HepG2 (cell line): ENCODE data around the gene REEP6. TPM values are rescaled to one million over a fixed set of nuclear protein-coding genes. Genes with fewer than 3 reads are reported as not detected.
A peak's percentile ranks its signal among the peaks of the same experiment; 100 is the strongest.

Experiments
- ATAC-seq: fragments of 200-7000 bp; cut with Tn5 transposase; 3 replicates; pipeline ENCODE4 v1.9.1; 2020; ENCODE audit warnings: mild to moderate bottlenecking, moderate library complexity
- BruUV-seq: library from RNA; stranded (reverse); fragments of 400-500 nt; replicated peaks from 2 replicates; lab custom pipeline; 2021; lab: Mats Ljungman, UMichigan
- CTCF ChIA-PET: fragments of 300-600 bp; formaldehyde crosslinking; extraction: SDS; loops from one replicate; lab custom pipeline; 2021; ENCODE audit warnings: low total read pairs, inconsistent platforms, low intra/inter-chr PET ratio; lab: Yijun Ruan, JAX
- POLR2A ChIA-PET: fragments of 350-600 bp; sonication (Branson Sonifier 250); formaldehyde crosslinking; loops from one replicate; lab custom pipeline; 2020; ENCODE audit warnings: antibody characterized with exemption, inconsistent platforms; lab: Yijun Ruan, JAX
- DNase-seq: peaks from one replicate; pipeline ENCODE4 v3.0.0-alpha.2; 2015; ENCODE audit warnings: low spot score
- FAIRE-seq: peaks from 3 replicates; lab custom pipeline; 2011; peaks lifted over from hg19 to GRCh38; lab: Jason Lieb, UNC
- H2AFZ ChIP-seq: one replicate; pipeline ENCODE4 v1.6.1; 2011; ENCODE audit warnings: low read length, inconsistent platforms
- H3K27ac ChIP-seq: fragments of 300-600 bp; 3 replicates; pipeline ENCODE4 v1.8.0; 2011; ENCODE audit warnings: mixed run types, mild to moderate bottlenecking, mixed read lengths, low read length, inconsistent platforms; ENCODE audit not compliant: insufficient read depth; ENCODE audit errors: extremely low read length
- H3K27me3 ChIP-seq, 2 experiments: fragments of 200-600 bp in 1 of 2; 2 replicates in 1 of 2; 3 replicates in 1 of 2; pipeline versions ENCODE4 v1.6.0 to v1.8.0; 2011; ENCODE audit warnings: low read length in 2 of 2, mild to moderate bottlenecking in 2 of 2, moderate library complexity in 2 of 2, inconsistent platforms in 1 of 2; ENCODE audit not compliant: insufficient read depth in 2 of 2, control insufficient read depth in 1 of 2
- H3K36me3 ChIP-seq, 2 experiments: fragments of 200-600 bp in 1 of 2; replicated peaks in 1 of 2; 2 replicates in 1 of 2; 3 replicates in 1 of 2; pipeline versions ENCODE4 v1.5.1 to v1.8.0; 2011; ENCODE audit warnings: low read length in 2 of 2, inconsistent platforms in 1 of 2; ENCODE audit not compliant: insufficient read depth in 2 of 2, control insufficient read depth in 1 of 2
- H3K4me1 ChIP-seq: 2 replicates; pipeline ENCODE4 v1.5.1; 2012; ENCODE audit warnings: low read length, inconsistent platforms; ENCODE audit not compliant: insufficient read depth
- H3K4me2 ChIP-seq: 2 replicates; pipeline ENCODE4 v1.6.0; 2011; ENCODE audit warnings: low read depth, low read length, inconsistent platforms
- H3K4me3 ChIP-seq, 3 experiments: fragments of 200-600 bp in 1 of 3; sonication (generic), shearing (Covaris generic) in 1 of 3; replicated peaks in 1 of 3; 2 replicates each; pipeline ENCODE4 v1.5.1; 2011 to 2016; ENCODE audit warnings: low read length in 3 of 3, inconsistent platforms in 2 of 3, low read depth in 2 of 3, mild to moderate bottlenecking in 2 of 3, control low read depth in 1 of 3, mixed read lengths in 1 of 3; ENCODE audit not compliant: insufficient read depth in 1 of 3
- H3K79me2 ChIP-seq: one replicate; pipeline ENCODE4 v1.6.1; 2011; ENCODE audit warnings: low read length, inconsistent platforms; ENCODE audit not compliant: insufficient read depth
- H3K9ac ChIP-seq: 2 replicates; pipeline ENCODE4 v1.6.0; 2011; ENCODE audit warnings: mild to moderate bottlenecking, low read depth, low read length, inconsistent platforms; ENCODE audit not compliant: insufficient read depth
- H3K9me3 ChIP-seq: 2 replicates; pipeline ENCODE4 v1.5.1; 2012; ENCODE audit warnings: mild to moderate bottlenecking, low read length
- H4K20me1 ChIP-seq: 2 replicates; pipeline ENCODE4 v1.6.0; 2011; ENCODE audit warnings: inconsistent platforms, mild to moderate bottlenecking, low read length, moderate library complexity; ENCODE audit not compliant: insufficient read depth
- ARHGAP35 ChIP-seq: sonication (generic); formaldehyde crosslinking; IDR thresholded peaks from 2 replicates; pipeline ENCODE4 v1.9.0; 2022; ENCODE audit warnings: mild to moderate bottlenecking, inconsistent platforms, moderate library complexity, missing genetic modification reagents, borderline replicate concordance
- HCFC1 ChIP-seq: fragments of 150-350 bp; IDR thresholded peaks from 2 replicates; pipeline ENCODE4 v1.6.1; 2014; ENCODE audit warnings: low read depth, low read length
- MED1 ChIP-seq: sonication (generic); formaldehyde crosslinking; IDR thresholded peaks from 2 replicates; pipeline ENCODE4 v1.4.0; 2020; ENCODE audit warnings: missing genetic modification reagents
- SNAI1 ChIP-seq: sonication (generic); formaldehyde crosslinking; IDR thresholded peaks from 2 replicates; pipeline ENCODE4 v1.5.0; 2020; ENCODE audit warnings: mild to moderate bottlenecking, missing genetic modification reagents, borderline replicate concordance
- U2AF2 ChIP-seq: fragments of 200-400 bp; formaldehyde crosslinking; IDR thresholded peaks from 2 replicates; pipeline ENCODE4 v1.6.1; 2017; ENCODE audit warnings: low read depth, mild to moderate bottlenecking, low read length
- ZMYM2 ChIP-seq: sonication (generic); formaldehyde crosslinking; IDR thresholded peaks from 2 replicates; pipeline ENCODE4 v1.8.0; 2022; ENCODE audit warnings: mild to moderate bottlenecking, missing genetic modification reagents
- ZNF121 ChIP-seq: sonication (generic); formaldehyde crosslinking; IDR thresholded peaks from 2 replicates; pipeline ENCODE4 v1.5.0; 2020; ENCODE audit warnings: mild to moderate bottlenecking, missing genetic modification reagents
- ZNF224 ChIP-seq: sonication (generic); formaldehyde crosslinking; IDR thresholded peaks from 2 replicates; pipeline ENCODE4 v1.5.0; 2020; ENCODE audit warnings: mild to moderate bottlenecking, missing genetic modification reagents
- WGBS: methylation state at CpG from one replicate; pipeline ENCODE4 v1.1.6; 2017; ENCODE audit warnings: low lambda C conversion rate; 5-methylcytosine and 5-hydroxymethylcytosine counted together
- in situ Hi-C: cut with HindIII; loops from 2 replicates; pipeline ENCODE4 v1.10.0; 2017; ENCODE audit warnings: low pct_unique_long_range_greater_than_20kb; ENCODE audit not compliant: extremely low pct_ligation_motif_present
- intact Hi-C: fragments of 100-400 bp; cut with micrococcal nuclease; formaldehyde crosslinking; loops from one replicate; pipeline ENCODE4 v1.10.0; 2022; ENCODE audit not compliant: unreplicated experiment
- polyA plus RNA-seq, 8 experiments: library from polyadenylated mRNA; depleted of rRNA in 3 of 8; stranded (reverse) in 7 of 8; unstranded in 1 of 8; fragments of >200 nt; fragmentation: Illumina TruSeq in 4 of 8; extraction: Trizol in 4 of 8; gene quantifications; 2 replicates each; pipeline versions ENCODE4 v1.2.1 to v1.2.3, GENCODE V29; 2011 to 2016; ENCODE audit warnings: low read depth in 4 of 8, missing spikeins in 1 of 8, mixed read lengths in 1 of 8; ENCODE audit not compliant: insufficient read depth in 1 of 8
- total RNA-seq, 5 experiments: library from RNA; depleted of rRNA; stranded (reverse); fragments of >200 nt; fragmentation: Illumina TruSeq; extraction: Trizol; gene quantifications; 2 replicates each; pipeline ENCODE4 v1.2.3, GENCODE V29; 2016; ENCODE audit warnings: low read depth in 1 of 5
- TF ChIP-seq, protein P1 (sequence below): sonication (generic); formaldehyde crosslinking; IDR thresholded peaks from 2 replicates; pipeline ENCODE4 v1.4.0; 2020; ENCODE audit warnings: mild to moderate bottlenecking, missing genetic modification reagents
- TF ChIP-seq, protein P2 (sequence below): sonication (generic); formaldehyde crosslinking; IDR thresholded peaks from one replicate; pipeline ENCODE4 v1.5.1; 2020; ENCODE audit warnings: mild to moderate bottlenecking, missing genetic modification reagents; ENCODE audit errors: not compliant biosample characterization

Gene REEP6
- total and polyA plus RNA-seq, 2 of the 13 experiments (the other 11 are each of a cell fraction or from before 2014, with no cell fraction given) = 10.0 to 28.8 TPM

DNA sequence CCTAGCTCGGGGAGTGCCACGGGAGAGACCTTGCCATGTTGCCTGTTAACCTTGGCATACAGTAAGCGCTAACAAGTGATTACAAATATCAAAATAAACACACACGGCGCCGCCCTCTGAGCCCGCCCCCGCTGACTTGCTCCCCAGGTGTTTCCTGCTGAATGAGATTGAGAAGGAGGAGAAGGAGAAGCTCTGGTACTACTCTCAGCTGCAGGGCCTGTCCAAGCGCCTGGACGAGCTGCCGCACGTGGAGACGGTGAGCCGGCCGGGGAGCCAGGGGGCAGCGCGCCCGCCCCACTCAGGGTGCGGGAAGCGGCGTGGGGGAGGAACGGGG lies 36.0 kb upstream of the REEP6 start:
- H3K9ac ChIP-seq = no peak overlapping the region
- in situ Hi-C loops = loop anchor here (5.0 kb wide), 1 partner anchor 57 kb away; the partner anchor contains the start of gene ADAMTSL5
- BruUV-seq = no TSS peak

More for the DNA sequence above, 36.0 kb upstream of the REEP6 start:
- no peak for ATAC-seq
- Histone ChIP-seq H3K4me2 (peak overlapping the region; percentile 38), H3K4me3 (peak overlapping the region in 2 of 3 experiments; percentile 25 to 51; a peak in 2 of 6 replicates), H2AFZ (no peak overlapping the region), H3K27ac (no peak overlapping the region), H3K79me2 (no peaks in the 10 kb centered on the region), H3K9me3 (no peaks in the 10 kb centered on the region), H3K36me3 (no peaks in the 10 kb centered on the region), H4K20me1 (peaks cover 10% of the 10 kb centered on the region; the same call in 1 of the 2 replicates), H3K4me1 (peaks cover 48% of the 10 kb centered on the region), H3K27me3 (peaks cover 13 to 64% of the 10 kb centered on the region in 2 experiments)
- no peak for FAIRE-seq
- intact Hi-C loops = no loop called here
- POLR2A ChIA-PET = interaction anchor here (1.6 to 4.0 kb wide), 4 partner anchors 11 to 172 kb away, joined by 7 to 34 read pairs (median 12); partner anchors contain the start of gene REEP6
- DNase-seq = no peak
- CTCF ChIA-PET = no interaction called here
- WGBS = 3% methylated on average over 9 of the region's 22 CpGs
- TF ChIP-seq, protein P1, sequence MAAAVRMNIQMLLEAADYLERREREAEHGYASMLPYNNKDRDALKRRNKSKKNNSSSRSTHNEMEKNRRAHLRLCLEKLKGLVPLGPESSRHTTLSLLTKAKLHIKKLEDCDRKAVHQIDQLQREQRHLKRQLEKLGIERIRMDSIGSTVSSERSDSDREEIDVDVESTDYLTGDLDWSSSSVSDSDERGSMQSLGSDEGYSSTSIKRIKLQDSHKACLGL (CRISPR knock-in tag) = 0 out of 2 replicates have a peak, but pooled peaks have one; percentile 50
- TF ChIP-seq ZNF121 (CRISPR knock-in tag) (0 out of 2 replicates have a peak, but pooled peaks have one; percentile 10), ZMYM2 (no peak), ZNF224 (CRISPR knock-in tag) (no peak), SNAI1 (CRISPR knock-in tag) (no peak), HCFC1 (no peak), U2AF2 (no peak), ARHGAP35 (CRISPR knock-in tag) (no peak), MED1 (CRISPR knock-in tag) (no peak)
- TF ChIP-seq, protein P2, sequence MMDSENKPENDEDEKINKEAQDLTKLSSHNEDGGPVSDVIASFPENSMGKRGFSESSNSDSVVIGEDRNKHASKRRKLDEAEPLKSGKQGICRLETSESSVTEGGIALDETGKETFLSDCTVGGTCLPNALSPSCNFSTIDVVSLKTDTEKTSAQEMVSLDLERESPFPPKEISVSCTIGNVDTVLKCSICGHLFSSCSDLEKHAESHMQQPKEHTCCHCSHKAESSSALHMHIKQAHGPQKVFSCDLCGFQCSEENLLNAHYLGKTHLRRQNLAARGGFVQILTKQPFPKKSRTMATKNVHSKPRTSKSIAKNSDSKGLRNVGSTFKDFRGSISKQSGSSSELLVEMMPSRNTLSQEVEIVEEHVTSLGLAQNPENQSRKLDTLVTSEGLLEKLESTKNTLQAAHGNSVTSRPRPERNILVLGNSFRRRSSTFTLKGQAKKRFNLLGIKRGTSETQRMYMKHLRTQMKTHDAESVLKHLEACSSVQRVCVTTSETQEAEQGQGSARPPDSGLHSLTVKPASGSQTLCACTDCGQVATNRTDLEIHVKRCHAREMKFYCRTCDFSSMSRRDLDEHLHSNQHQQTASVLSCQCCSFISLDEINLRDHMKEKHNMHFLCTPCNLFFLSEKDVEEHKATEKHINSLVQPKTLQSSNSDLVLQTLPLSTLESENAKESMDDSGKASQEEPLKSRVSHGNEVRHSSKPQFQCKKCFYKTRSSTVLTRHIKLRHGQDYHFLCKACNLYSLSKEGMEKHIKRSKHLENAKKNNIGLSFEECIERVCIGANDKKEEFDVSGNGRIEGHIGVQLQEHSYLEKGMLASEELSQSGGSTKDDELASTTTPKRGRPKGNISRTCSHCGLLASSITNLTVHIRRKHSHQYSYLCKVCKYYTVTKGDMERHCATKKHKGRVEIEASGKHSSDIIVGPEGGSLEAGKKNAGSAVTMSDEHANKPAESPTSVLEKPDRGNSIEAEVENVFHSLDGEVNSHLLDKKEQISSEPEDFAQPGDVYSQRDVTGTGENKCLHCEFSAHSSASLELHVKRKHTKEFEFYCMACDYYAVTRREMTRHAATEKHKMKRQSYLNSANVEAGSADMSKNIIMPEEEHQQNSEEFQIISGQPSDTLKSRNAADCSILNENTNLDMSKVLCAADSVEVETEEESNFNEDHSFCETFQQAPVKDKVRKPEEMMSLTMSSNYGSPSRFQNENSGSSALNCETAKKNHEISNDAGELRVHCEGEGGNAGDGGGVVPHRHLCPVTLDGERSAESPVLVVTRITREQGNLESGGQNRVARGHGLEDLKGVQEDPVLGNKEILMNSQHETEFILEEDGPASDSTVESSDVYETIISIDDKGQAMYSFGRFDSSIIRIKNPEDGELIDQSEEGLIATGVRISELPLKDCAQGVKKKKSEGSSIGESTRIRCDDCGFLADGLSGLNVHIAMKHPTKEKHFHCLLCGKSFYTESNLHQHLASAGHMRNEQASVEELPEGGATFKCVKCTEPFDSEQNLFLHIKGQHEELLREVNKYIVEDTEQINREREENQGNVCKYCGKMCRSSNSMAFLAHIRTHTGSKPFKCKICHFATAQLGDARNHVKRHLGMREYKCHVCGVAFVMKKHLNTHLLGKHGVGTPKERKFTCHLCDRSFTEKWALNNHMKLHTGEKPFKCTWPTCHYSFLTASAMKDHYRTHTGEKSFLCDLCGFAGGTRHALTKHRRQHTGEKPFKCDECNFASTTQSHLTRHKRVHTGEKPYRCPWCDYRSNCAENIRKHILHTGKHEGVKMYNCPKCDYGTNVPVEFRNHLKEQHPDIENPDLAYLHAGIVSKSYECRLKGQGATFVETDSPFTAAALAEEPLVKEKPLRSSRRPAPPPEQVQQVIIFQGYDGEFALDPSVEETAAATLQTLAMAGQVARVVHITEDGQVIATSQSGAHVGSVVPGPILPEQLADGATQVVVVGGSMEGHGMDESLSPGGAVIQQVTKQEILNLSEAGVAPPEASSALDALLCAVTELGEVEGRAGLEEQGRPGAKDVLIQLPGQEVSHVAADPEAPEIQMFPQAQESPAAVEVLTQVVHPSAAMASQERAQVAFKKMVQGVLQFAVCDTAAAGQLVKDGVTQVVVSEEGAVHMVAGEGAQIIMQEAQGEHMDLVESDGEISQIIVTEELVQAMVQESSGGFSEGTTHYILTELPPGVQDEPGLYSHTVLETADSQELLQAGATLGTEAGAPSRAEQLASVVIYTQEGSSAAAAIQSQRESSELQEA (CRISPR knock-in tag) = peak; percentile 17
